Body of pancreas (tissue), 4 donors: ENCODE results near the gene ZMYND11.
"Not testable (repeated sequence)": the region's sequence is repeated elsewhere in the genome, so short reads cannot be mapped to it uniquely, and the experiment has no call there.

Source experiments
- POLR2A ChIP-seq, 3 donors: fragments of 450-650 bp; IDR thresholded peaks; one replicate each; pipeline ENCODE4 v1.6.1; 2016; ENCODE audit warnings: antibody characterized with exemption in 3 of 3, mild to moderate bottlenecking in 2 of 3
- TF ChIP-seq, protein P1 (sequence below), 7 experiments: fragments of 450-650 bp in 4 of 7; fragments of 200-600 bp in 3 of 7; sonication (generic) in 3 of 7; IDR thresholded peaks; one replicate each; pipeline ENCODE4 v1.5.1; 2016 to 2019; ENCODE audit warnings: antibody characterized with exemption in 7 of 7

DNA sequence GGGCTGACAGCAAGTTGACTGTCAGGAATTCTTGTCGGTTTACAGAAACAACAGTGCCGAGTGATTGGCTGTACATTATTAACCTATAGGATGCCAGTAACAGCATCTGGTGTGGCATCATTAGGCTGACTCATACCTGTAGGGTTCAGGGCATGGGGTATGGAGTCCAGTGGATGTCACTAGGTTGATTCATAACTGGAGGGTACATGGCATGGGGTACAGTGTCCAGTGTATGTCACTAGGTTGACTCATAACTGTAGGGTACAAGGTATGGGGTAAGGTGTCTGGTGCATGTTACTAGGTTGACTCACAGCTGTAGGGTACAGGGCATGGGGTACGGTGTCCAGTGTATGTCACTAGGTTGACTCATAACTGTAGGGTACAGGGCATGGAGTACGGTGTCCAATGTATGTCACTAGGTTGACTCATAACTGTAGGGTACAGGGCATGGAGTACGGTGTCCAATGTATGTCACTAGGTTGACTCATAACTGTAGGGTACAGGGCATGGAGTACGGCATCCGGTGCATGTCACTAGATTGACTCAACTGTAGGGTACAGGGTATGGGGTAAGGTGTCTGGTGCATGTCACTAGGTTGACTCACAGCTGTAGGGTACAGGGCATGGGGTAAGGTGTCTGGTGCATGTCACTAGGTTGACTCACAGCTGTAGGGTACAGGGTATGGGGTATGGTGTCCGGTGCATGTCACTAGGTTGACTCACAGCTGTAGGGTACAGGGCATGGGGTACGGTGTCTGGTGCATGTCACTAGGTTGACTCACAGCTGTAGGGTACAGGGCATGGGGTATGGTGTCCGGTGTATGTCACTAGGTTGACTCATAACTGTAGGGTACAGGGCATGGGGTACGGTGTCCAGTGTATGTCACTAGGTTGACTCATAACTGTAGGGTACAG, 129.2 kb downstream of the ZMYND11 start:
- TF ChIP-seq, protein P1, sequence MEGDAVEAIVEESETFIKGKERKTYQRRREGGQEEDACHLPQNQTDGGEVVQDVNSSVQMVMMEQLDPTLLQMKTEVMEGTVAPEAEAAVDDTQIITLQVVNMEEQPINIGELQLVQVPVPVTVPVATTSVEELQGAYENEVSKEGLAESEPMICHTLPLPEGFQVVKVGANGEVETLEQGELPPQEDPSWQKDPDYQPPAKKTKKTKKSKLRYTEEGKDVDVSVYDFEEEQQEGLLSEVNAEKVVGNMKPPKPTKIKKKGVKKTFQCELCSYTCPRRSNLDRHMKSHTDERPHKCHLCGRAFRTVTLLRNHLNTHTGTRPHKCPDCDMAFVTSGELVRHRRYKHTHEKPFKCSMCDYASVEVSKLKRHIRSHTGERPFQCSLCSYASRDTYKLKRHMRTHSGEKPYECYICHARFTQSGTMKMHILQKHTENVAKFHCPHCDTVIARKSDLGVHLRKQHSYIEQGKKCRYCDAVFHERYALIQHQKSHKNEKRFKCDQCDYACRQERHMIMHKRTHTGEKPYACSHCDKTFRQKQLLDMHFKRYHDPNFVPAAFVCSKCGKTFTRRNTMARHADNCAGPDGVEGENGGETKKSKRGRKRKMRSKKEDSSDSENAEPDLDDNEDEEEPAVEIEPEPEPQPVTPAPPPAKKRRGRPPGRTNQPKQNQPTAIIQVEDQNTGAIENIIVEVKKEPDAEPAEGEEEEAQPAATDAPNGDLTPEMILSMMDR (IDR thresholded peaks at IDR 0.05), result not testable (repeated sequence)
- not testable (repeated sequence) for TF ChIP-seq POLR2A (IDR thresholded peaks at IDR 0.05)
